Calu3 (cell line): ENCODE measurements around the gene MCRS1. TPM values are rescaled to one million over a fixed set of nuclear protein-coding genes. Genes with fewer than 3 reads are reported as not detected.
"Not testable (repeated sequence)": the region's sequence is repeated elsewhere in the genome, so short reads cannot be mapped to it uniquely, and the experiment has no call there.

Experiments
- BruUV-seq: library from RNA; stranded (reverse); fragments of 400-500 nt; replicated peaks from 2 replicates; lab custom pipeline; 2021; lab: Mats Ljungman, UMichigan
- CTCF ChIA-PET: fragments of 300-600 bp; sonication (Branson Sonifier 250); formaldehyde crosslinking; loops from one replicate; lab custom pipeline; 2022; ENCODE audit warnings: antibody characterized with exemption; lab: Charles Lee
- DNase-seq: peaks from one replicate; pipeline ENCODE4 v3.0.0; 2022
- H3K27ac Mint-ChIP-seq: one replicate; pipeline ENCODE4 v1.8.0; 2022; ENCODE audit warnings: mixed read lengths; ENCODE audit not compliant: unreplicated experiment
- H3K27me3 Mint-ChIP-seq: one replicate; pipeline ENCODE4 v1.8.0; 2022; ENCODE audit warnings: mixed read lengths; ENCODE audit not compliant: unreplicated experiment
- H3K36me3 Mint-ChIP-seq: one replicate; pipeline ENCODE4 v1.8.0; 2022; ENCODE audit warnings: mild to moderate bottlenecking, moderate library complexity, mixed read lengths; ENCODE audit not compliant: insufficient read depth, unreplicated experiment
- H3K4me1 Mint-ChIP-seq: one replicate; pipeline ENCODE4 v1.8.0; 2022; ENCODE audit warnings: mild to moderate bottlenecking, low read depth, mixed read lengths; ENCODE audit not compliant: unreplicated experiment
- H3K4me3 Mint-ChIP-seq: one replicate; pipeline ENCODE4 v1.8.0; 2022; ENCODE audit warnings: mild to moderate bottlenecking, low read depth, moderate library complexity, mixed read lengths; ENCODE audit not compliant: unreplicated experiment
- H3K9me3 Mint-ChIP-seq: one replicate; pipeline ENCODE4 v1.8.0; 2022; ENCODE audit warnings: low read depth, mixed read lengths; ENCODE audit not compliant: unreplicated experiment
- CTCF ChIP-seq: fragments of 200-600 bp; IDR thresholded peaks from one replicate; pipeline ENCODE4 v1.8.0; 2022; ENCODE audit warnings: antibody characterized with exemption; ENCODE audit not compliant: unreplicated experiment
- intact Hi-C: fragments of 100-400 bp; cut with micrococcal nuclease; formaldehyde crosslinking; loops from one replicate; pipeline ENCODE4 v1.10.0; 2022; ENCODE audit not compliant: unreplicated experiment
- total RNA-seq: library from RNA; stranded (reverse); gene quantifications from 2 replicates; pipeline ENCODE4 v1.2.3, GENCODE V29; 2022

Gene MCRS1
- total RNA-seq, 1 experiment from 2014 or later: 38.0 TPM

- H3K4me1 Mint-ChIP-seq: no peaks in the 10 kb centered on the region
- intact Hi-C loops: no loop called here
- no peak for DNase-seq
- no peak overlapping the region for H3K4me3 Mint-ChIP-seq
- TF ChIP-seq CTCF: no peak
- no peaks in the 10 kb centered on the region for H3K27me3 Mint-ChIP-seq
- CTCF ChIA-PET: interaction anchor here (1.0 kb wide), 1 partner anchor 251 kb away, joined by 3 read pairs; no protein-coding TSS in a partner anchor
- no peaks in the 10 kb centered on the region for H3K36me3 Mint-ChIP-seq
- no peak overlapping the region for H3K27ac Mint-ChIP-seq
- BruUV-seq: no TSS peak
- no peaks in the 10 kb centered on the region for H3K9me3 Mint-ChIP-seq
Measured at GRCh38 chr12:49609875-49610154, 41.9 kb upstream of the MCRS1 start.

- Mint-ChIP-seq H3K27me3 (no peaks in the 10 kb centered on the region), H3K4me3 (no peak overlapping the region), H3K4me1 (no peaks in the 10 kb centered on the region), H3K27ac (no peak overlapping the region), H3K9me3 (no peaks in the 10 kb centered on the region), H3K36me3 (no peaks in the 10 kb centered on the region)
- CTCF ChIA-PET: interaction anchor here (1.0 kb wide), 1 partner anchor 251 kb away, joined by 3 read pairs; no protein-coding TSS in a partner anchor
- DNase-seq: no peak
- no peak for TF ChIP-seq CTCF
- intact Hi-C loops: no loop called here
- BruUV-seq: no TSS peak
Measured at GRCh38 chr12:49609059-49609874, 41.3 kb upstream of the MCRS1 start.

- H3K4me3 Mint-ChIP-seq, H3K27me3 Mint-ChIP-seq, DNase-seq, H3K9me3 Mint-ChIP-seq, H3K36me3 Mint-ChIP-seq, H3K27ac Mint-ChIP-seq, intact Hi-C loops, H3K4me1 Mint-ChIP-seq, BruUV-seq: not testable (repeated sequence)
- CTCF ChIA-PET: interaction anchor here (0.7 kb wide), 1 partner anchor 153 kb away, joined by 7 read pairs; no protein-coding TSS in a partner anchor
Measured at GRCh38 chr12:49605539-49605938, 37.6 kb upstream of the MCRS1 start, which contains the start of gene FAM186B. Gene FAM186B (minus strand): TSS chr12:49605639. CDS start chr12:49605477, 162 bp downstream.

GRCh38 chr12:49604856-49605255, 36.9 kb upstream of the MCRS1 start:
- Mint-ChIP-seq H3K9me3 (no peaks in the 10 kb centered on the region), H3K4me3 (no peak overlapping the region), H3K27me3 (no peaks in the 10 kb centered on the region), H3K4me1 (no peaks in the 10 kb centered on the region), H3K36me3 (peaks cover 4% of the 10 kb centered on the region), H3K27ac (no peak overlapping the region)
- BruUV-seq: no TSS peak
- TF ChIP-seq CTCF: no peak
- intact Hi-C loops: no loop called here
- CTCF ChIA-PET: interaction anchor here (0.7 kb wide), 1 partner anchor 152 kb away, joined by 7 read pairs; no protein-coding TSS in a partner anchor
- DNase-seq: no peak

GRCh38 chr12:49603721-49604120, 35.8 kb upstream of the MCRS1 start:
- H3K4me3 Mint-ChIP-seq: no peak overlapping the region
- no peak for DNase-seq
- no peaks in the 10 kb centered on the region for H3K4me1 Mint-ChIP-seq
- no TSS peak for BruUV-seq
- H3K27ac Mint-ChIP-seq: no peak overlapping the region
- TF ChIP-seq CTCF: no peak
- H3K9me3 Mint-ChIP-seq: no peaks in the 10 kb centered on the region
- H3K36me3 Mint-ChIP-seq: peaks cover 5% of the 10 kb centered on the region
- CTCF ChIA-PET: no interaction called here
- H3K27me3 Mint-ChIP-seq: no peaks in the 10 kb centered on the region
- intact Hi-C loops: no loop called here
